NOMO-1 treated with dmso at 0.1 percent for 144 hours (cell line): Measurements from ENCODE around the gene LIX1.

ENCODE experiments used
- DNase-seq: peaks from one replicate; lab custom pipeline; 2025; ENCODE audit not compliant: unreplicated experiment; lab: John Stamatoyannopoulos, UW

LIX1 gene

GRCh38 chr5:97077246-97077645, 65.2 kb downstream of the LIX1 start:
- no peak for DNase-seq

DNA sequence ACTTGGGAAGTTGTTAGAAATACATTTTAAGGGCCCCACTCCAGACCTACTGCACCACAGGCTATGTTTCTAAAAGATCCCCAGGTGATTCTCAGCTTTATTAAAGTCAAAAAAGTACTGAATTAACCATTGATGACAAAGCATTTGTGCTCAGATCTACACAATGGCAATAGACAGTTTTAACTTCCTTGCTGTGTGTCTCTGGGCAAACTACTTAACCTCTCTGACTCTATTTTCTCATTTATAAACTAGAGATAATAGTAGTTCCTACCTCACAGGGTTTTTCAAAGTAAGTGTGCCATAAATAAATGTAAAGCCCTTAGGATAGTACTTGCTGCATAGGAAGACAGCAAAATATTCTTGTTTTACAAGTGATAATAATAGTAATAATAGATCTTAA, 66.3 kb downstream of the LIX1 start:
- DNase-seq, result no peak

GRCh38 chr5:97075649-97076048, 66.8 kb downstream of the LIX1 start:
- no peak for DNase-seq

GRCh38 chr5:97074859-97075489, 67.4 kb downstream of the LIX1 start:
- no peak for DNase-seq

DNA sequence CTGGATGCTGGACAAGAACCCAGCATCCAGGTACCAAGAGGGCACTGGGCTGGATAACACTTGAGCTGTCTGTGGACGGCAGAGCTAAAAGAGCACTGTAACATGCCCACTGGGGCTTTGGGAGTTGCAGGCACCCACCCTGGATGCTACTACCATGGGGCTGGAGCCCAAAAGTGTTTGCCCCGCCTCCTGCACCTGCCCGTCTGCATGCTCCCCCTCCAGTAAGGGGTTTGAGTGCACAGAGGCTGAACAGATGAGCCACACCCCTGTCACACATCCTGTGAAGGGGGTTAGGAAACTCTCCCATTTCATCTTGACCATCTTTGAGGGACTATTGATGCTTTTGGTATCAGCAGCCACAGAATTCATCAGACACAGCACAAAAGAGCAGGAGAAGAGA, 69.0 kb downstream of the LIX1 start:
- no peak for DNase-seq

- DNase-seq, result no peak
Measured at GRCh38 chr5:97072696-97073095, 69.7 kb downstream of the LIX1 start.

DNA sequence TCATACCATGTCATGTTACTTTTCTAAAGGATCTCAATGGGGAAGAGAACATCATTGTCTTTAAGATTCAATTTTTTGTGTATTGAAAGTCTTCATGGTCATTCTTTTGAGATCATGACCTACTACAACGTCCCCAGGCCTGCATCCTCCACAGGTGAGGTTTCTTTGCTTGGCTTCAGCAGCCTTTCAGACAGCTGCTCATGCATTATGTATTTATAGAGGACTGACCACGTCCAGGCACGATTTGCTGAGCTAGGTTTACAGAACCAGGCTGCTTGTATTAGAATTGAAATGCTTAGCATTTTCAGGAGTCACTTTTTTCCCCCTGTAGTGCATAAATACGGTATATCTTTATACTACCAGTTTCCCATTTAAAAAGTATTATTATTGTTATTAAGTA, 70.4 kb downstream of the LIX1 start:
- DNase-seq, result no peak

GRCh38 chr5:97071101-97071500, 71.3 kb downstream of the LIX1 start:
- DNase-seq, result no peak

- no peak for DNase-seq
Measured at GRCh38 chr5:97070234-97070633, 72.2 kb downstream of the LIX1 start.

DNA sequence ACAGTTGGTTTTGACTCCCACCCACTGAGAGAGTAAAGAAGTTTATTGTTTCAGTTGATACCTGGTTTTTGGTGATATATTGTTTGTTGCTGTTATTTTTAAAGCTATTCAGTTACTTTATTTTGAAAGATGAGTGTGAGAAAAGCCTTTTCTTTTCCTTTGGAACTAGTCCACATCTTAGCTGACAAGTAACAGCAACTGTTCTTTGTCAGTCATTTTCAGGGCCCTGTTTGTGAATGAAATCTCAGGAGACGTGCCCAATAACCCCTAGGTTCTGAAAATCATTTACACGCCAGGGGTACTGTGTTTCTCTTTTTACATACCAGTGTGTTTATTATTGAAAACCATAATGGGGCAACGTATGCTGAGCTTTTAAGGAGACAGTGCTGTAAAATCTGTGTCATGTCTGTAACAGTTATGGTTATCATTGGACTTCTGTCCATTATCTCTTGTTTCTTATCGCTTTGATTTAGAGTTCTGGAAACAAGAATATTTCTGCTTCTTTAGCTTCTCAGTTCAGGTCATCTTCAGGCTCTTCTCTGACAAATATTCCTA, 75.0 kb downstream of the LIX1 start:
- no peak for DNase-seq

GRCh38 chr5:97065475-97065874, 76.9 kb downstream of the LIX1 start:
- no peak for DNase-seq

DNA sequence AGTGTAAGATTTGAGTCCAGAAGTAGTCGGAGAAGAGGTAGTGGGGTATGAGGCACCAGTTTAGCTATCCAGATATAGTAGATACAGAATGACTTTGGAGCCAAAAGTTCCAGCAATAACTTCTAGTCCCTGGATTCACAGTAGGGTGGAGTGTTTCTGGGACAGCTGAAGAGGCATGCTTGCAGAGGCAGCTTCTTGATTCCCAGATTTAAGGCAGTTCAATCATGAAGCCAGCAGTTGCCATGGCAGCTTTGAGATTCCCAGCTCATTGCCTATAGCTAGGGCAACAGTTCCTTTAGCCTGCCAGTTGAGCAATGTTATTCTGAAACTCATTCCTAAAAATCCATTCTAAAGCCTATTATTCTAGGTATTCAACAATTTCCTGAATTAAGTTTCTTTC, 79.2 kb downstream of the LIX1 start:
- no peak for DNase-seq

- DNase-seq, result no peak
Measured at GRCh38 chr5:97062046-97062445, 80.4 kb downstream of the LIX1 start.

DNA sequence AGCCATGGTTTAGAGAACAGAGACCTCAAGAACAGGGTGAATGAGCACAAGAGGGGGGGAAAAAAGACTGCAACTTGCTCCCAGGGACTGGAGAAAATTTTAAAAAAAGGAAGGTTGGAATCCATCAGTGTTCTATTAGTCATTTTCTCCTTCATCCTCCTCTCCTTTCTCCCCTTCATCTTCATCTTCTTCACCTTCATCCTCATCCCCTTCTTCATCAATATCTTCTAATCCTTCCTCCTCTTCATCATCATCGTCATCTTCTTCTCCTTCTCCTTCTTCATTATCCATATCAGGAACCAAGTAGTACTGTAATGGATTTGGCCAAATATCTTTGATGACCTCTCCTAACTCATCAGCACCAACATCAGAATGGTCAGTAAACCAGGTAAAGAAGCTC, 86.1 kb downstream of the LIX1 start:
- no peak for DNase-seq

GRCh38 chr5:97049175-97049574, 93.2 kb downstream of the LIX1 start:
- DNase-seq, result peak; percentile 60

DNA sequence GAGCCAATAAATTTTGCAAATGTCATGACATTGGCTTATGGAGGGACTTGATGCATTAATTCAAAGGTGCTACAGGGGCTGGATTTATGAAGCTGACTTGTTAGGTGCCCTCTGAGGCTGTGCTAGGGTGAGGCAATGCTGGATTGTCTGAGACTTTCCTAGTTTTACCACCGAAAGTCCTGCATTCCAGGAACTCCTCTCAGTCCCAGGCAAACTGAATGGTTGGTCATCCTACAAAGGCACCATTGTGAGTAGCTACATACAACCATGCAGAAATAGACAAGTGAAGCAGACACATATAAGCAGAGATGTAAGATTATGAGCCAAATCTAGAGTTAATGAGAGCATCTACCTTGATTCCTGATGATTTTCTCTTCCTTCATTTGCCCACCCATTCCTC, 95.3 kb downstream of the LIX1 start:
- DNase-seq, result no peak

DNA sequence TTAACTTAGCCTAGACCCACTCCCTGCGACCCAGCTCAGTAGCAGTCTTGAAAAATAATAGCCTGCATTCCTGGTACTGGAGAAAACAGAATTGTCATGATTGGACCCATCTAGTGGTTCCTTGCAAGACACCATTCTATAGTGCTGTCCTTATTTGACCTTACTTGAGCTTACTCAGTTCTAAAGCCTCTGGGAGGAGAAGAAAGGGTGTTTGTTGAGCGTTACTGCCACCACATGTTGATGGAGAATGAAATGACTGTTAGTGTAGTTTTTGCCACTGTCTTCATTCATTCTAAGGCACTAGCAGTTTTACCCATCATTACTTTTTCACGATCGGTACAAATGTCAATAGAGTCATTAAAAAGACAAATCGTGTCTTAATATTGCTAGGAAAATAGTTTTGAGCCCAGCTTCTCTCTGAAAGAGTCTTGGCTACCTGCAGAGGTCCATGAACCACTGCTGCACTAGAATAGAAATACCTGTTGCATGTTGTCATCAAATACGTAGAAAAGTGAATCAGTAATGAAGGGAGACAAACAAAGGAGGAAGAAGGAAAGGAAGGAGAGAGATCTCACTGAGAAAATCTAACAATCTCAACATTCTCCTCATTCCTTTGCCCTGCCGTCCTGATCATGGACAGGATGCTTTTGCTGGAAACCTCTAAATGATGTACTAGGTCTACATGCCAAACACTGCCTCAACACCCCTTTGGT, 96.0 kb downstream of the LIX1 start:
- no peak for DNase-seq

DNA sequence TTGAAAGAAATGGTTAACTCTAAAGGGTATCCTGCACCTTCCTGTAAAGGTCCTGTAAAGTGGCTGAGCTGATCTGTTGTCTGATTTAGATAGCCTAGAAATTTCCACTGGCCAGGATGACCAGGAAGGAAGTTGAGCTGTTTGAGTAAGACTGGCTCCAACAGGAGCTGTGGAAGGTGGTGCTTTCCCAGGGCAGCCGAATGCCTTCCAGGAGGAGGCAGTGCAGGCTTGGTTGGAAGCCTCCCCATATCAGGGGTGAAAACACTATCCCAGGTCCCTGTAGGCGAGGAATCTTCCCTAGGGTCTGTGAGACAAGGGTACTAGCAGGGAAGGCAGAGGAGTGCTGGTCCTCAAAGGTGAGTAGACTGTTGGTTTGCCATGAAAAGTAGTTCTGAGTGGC, 98.4 kb downstream of the LIX1 start:
- no peak for DNase-seq

- DNase-seq, result no peak
Measured at GRCh38 chr5:97043511-97043910, 98.9 kb downstream of the LIX1 start.

DNA sequence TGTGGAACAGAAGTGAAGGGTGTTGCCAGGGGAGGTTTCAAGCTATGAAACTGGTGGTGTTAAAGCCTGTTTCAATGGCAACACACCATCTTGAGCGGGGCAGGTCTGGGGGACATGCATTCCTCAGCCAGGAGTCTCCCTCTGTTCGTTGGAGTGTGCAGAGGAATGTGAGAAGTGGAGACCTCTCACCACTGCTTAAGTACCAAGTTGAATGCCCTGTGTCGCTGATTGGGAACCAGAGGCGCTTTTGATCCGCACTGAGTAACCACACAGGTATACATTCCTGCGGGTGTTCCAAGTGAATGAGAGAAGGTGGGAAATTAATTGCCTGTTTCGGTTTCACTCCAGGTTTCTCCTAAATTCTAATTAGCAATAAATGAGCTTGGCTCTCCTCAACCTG, 99.4 kb downstream of the LIX1 start:
- no peak for DNase-seq
